Prostate gland (tissue), 2 donors: ENCODE measurements around the gene NKRF. TPM values are rescaled to one million over a fixed set of nuclear protein-coding genes. Genes with fewer than 3 reads are reported as not detected.

ENCODE experiments used
- DNase-seq: peaks from one replicate; pipeline ENCODE4 v3.0.0-alpha.2; 2019; ENCODE audit warnings: low spot score
- H3K27ac ChIP-seq, 2 donors: fragments of 200-600 bp; sonication (generic); 2 replicates each; pipeline ENCODE4 v1.5.1; 2017 to 2019
- H3K27me3 ChIP-seq: fragments of 200-600 bp; sonication (generic); replicated peaks from 2 replicates; pipeline ENCODE4 v1.5.1; 2019; ENCODE audit not compliant: insufficient read depth
- H3K36me3 ChIP-seq, 2 donors: fragments of 200-600 bp; sonication (generic); 1 replicate in 1 of 2; 2 replicates in 1 of 2; pipeline versions ENCODE4 v1.5.1 to v1.8.1; 2017 to 2019
- H3K4me1 ChIP-seq: fragments of 200-600 bp; sonication (generic); replicated peaks from 2 replicates; pipeline ENCODE4 v1.5.1; 2019
- H3K4me3 ChIP-seq, 2 donors: fragments of 200-600 bp; sonication (generic); 2 replicates each; pipeline ENCODE4 v1.5.1; 2017 to 2019
- H3K9me3 ChIP-seq: fragments of 200-600 bp; sonication (generic); 2 replicates; pipeline ENCODE4 v1.5.1; 2017
- CTCF ChIP-seq, 4 experiments: fragments of 200-600 bp in 2 of 4; fragments of 450-650 bp in 2 of 4; sonication (generic) in 2 of 4; IDR thresholded peaks; 1 replicate in 3 of 4; 2 replicates in 1 of 4; pipeline ENCODE4 v1.5.1; 2016 to 2019; ENCODE audit warnings: antibody characterized with exemption in 4 of 4, mild to moderate bottlenecking in 2 of 4, moderate library complexity in 2 of 4
- POLR2A ChIP-seq: fragments of 450-650 bp; IDR thresholded peaks from one replicate; pipeline ENCODE4 v1.6.1; 2016; ENCODE audit warnings: antibody characterized with exemption, mild to moderate bottlenecking
- POLR2AphosphoS5 ChIP-seq: sonication (generic); formaldehyde crosslinking; IDR thresholded peaks from one replicate; pipeline ENCODE4 v1.6.1; 2017; ENCODE audit warnings: antibody characterized with exemption
- WGBS: methylation state at CpG from one replicate; pipeline ENCODE4 v1.1.5; 2018; 5-methylcytosine and 5-hydroxymethylcytosine counted together
- intact Hi-C: fragments of 100-400 bp; cut with DNase I; formaldehyde crosslinking; loops from one replicate; pipeline ENCODE4 v1.14.2; 2022
- total RNA-seq, 2 donors: library from RNA; depleted of rRNA; stranded (reverse); fragments of >200 nt; gene quantifications; one replicate each; pipeline ENCODE4 v1.1.0, GENCODE V29; 2016

The NKRF gene
- total RNA-seq, 2 donors from 2014 or later: 6.6 to 6.9 TPM

- TF ChIP-seq POLR2A: no peak
These were observed 41.6 kb upstream of the NKRF start for GRCh38 chrX:119647552-119648420.

GRCh38 chrX:119647089-119647488 is 40.9 kb upstream of the NKRF start:
- no peak for DNase-seq
- TF ChIP-seq POLR2AphosphoS5 (no peak), POLR2A (no peak)
- Histone ChIP-seq H3K4me3 (no peak overlapping the region), H3K9me3 (no peaks in the 10 kb centered on the region), H3K36me3 (no peaks in the 10 kb centered on the region), H3K4me1 (no peaks in the 10 kb centered on the region), H3K27me3 (no peaks in the 10 kb centered on the region), H3K27ac (no peak overlapping the region)
- WGBS: 83% methylated on average over 2 of the region's 2 CpGs
- intact Hi-C loops: no loop called here

More at GRCh38 chrX:119647552-119648420, 41.6 kb upstream of the NKRF start:
- H3K27ac ChIP-seq: no peak overlapping the region
- WGBS: 91% methylated on average over 17 of the region's 17 CpGs
- no peak for DNase-seq
- no peaks in the 10 kb centered on the region for H3K4me1 ChIP-seq
- intact Hi-C loops: no loop called here
- H3K4me3 ChIP-seq: no peak overlapping the region
- no peaks in the 10 kb centered on the region for H3K27me3 ChIP-seq
- H3K9me3 ChIP-seq: no peaks in the 10 kb centered on the region
- H3K36me3 ChIP-seq: no peaks in the 10 kb centered on the region

- Histone ChIP-seq H3K9me3 (no peaks in the 10 kb centered on the region), H3K36me3 (no peaks in the 10 kb centered on the region), H3K4me3 (no peak overlapping the region), H3K27ac (no peak overlapping the region), H3K4me1 (no peaks in the 10 kb centered on the region), H3K27me3 (no peaks in the 10 kb centered on the region)
- DNase-seq: no peak
- intact Hi-C loops: no loop called here
- WGBS: 96% methylated on average over 4 of the region's 4 CpGs
- TF ChIP-seq CTCF (IDR thresholded peaks at IDR 0.05) (no peak), POLR2A (no peak), POLR2AphosphoS5 (no peak)
These were observed 40.3 kb upstream of the NKRF start for GRCh38 chrX:119646515-119646914.

GRCh38 chrX:119643696-119644095 is 37.5 kb upstream of the NKRF start:
- no peaks in the 10 kb centered on the region for H3K4me1 ChIP-seq
- intact Hi-C loops: no loop called here
- 83% methylated on average over 3 of the region's 8 CpGs for WGBS
- no peaks in the 10 kb centered on the region for H3K9me3 ChIP-seq
- no peak overlapping the region for H3K27ac ChIP-seq
- TF ChIP-seq POLR2AphosphoS5: no peak
- TF ChIP-seq CTCF (IDR thresholded peaks at IDR 0.05): no peak
- TF ChIP-seq POLR2A: no peak
- no peak overlapping the region for H3K4me3 ChIP-seq
- no peaks in the 10 kb centered on the region for H3K27me3 ChIP-seq
- DNase-seq: no peak
- no peaks in the 10 kb centered on the region for H3K36me3 ChIP-seq

- Histone ChIP-seq H3K9me3 (no peaks in the 10 kb centered on the region), H3K27ac (no peak overlapping the region), H3K36me3 (no peaks in the 10 kb centered on the region), H3K27me3 (no peaks in the 10 kb centered on the region), H3K4me1 (no peaks in the 10 kb centered on the region), H3K4me3 (no peak overlapping the region)
- TF ChIP-seq POLR2A (no peak), CTCF (IDR thresholded peaks at IDR 0.05) (no peak), POLR2AphosphoS5 (no peak)
- DNase-seq: no peak
- intact Hi-C loops: no loop called here
- WGBS: 62% methylated on average over 5 of the region's 5 CpGs
These were observed 34.5 kb upstream of the NKRF start for GRCh38 chrX:119640731-119641170.
